A673 (cell line): ENCODE measurements around the gene LACRT. TPM values are rescaled to one million over a fixed set of nuclear protein-coding genes. Genes with fewer than 3 reads are reported as not detected.

Source experiments
- Bru-seq: library from RNA; stranded (reverse); fragments of 400-500 nt; gene quantifications from one replicate; lab custom pipeline; 2021; lab: Mats Ljungman, UMichigan
- BruChase-seq, 2 experiments: library from RNA; stranded (reverse); fragments of 400-500 nt; gene quantifications; one replicate each; lab custom pipeline; 2021; lab: Mats Ljungman, UMichigan
- BruUV-seq: library from RNA; stranded (reverse); fragments of 400-500 nt; replicated peaks from 2 replicates; lab custom pipeline; 2021; lab: Mats Ljungman, UMichigan
- CTCF ChIA-PET: fragments of 300-600 bp; sonication (Branson Sonifier 250); formaldehyde crosslinking; loops from one replicate; lab custom pipeline; 2022; ENCODE audit warnings: antibody characterized with exemption; lab: Charles Lee
- POLR2A ChIA-PET: fragments of 300-600 bp; sonication (Branson Sonifier 250); formaldehyde crosslinking; loops from one replicate; lab custom pipeline; 2022; ENCODE audit warnings: antibody characterized with exemption; ENCODE audit not compliant: low non-redundant PET; lab: Charles Lee
- DNase-seq: peaks from one replicate; pipeline ENCODE4 v3.0.0-alpha.2; 2015; ENCODE audit warnings: low spot score
- H3K27ac ChIP-seq: fragments of 200-600 bp; sonication (generic); 2 replicates; pipeline ENCODE4 v1.5.1; 2016; ENCODE audit warnings: mixed run types, low read depth, mild to moderate bottlenecking, mixed read lengths, antibody characterized with exemption, low read length; ENCODE audit not compliant: poor library complexity, severe bottlenecking
- H3K27me3 ChIP-seq: fragments of 200-600 bp; sonication (generic); replicated peaks from 2 replicates; pipeline ENCODE4 v1.6.1; 2017; ENCODE audit warnings: mixed run types, low read depth, mild to moderate bottlenecking, mixed read lengths, antibody characterized with exemption, low read length; ENCODE audit not compliant: insufficient read depth, poor library complexity
- H3K36me3 ChIP-seq: fragments of 200-600 bp; sonication (generic); 2 replicates; pipeline ENCODE4 v1.6.1; 2016; ENCODE audit warnings: mixed run types, mild to moderate bottlenecking, mixed read lengths, antibody characterized with exemption, low read length; ENCODE audit not compliant: insufficient read depth, poor library complexity, severe bottlenecking
- H3K4me1 ChIP-seq: fragments of 200-600 bp; sonication (generic); 2 replicates; pipeline ENCODE4 v1.6.1; 2017; ENCODE audit warnings: mixed run types, mild to moderate bottlenecking, mixed read lengths, antibody characterized with exemption, low read length; ENCODE audit not compliant: insufficient read depth, poor library complexity, severe bottlenecking
- H3K4me3 ChIP-seq: fragments of 200-600 bp; sonication (generic); 2 replicates; pipeline ENCODE4 v1.5.1; 2016; ENCODE audit warnings: low read depth, mixed run types, mild to moderate bottlenecking, mixed read lengths, low read length; ENCODE audit not compliant: poor library complexity, severe bottlenecking
- H3K9me3 ChIP-seq: fragments of 200-600 bp; sonication (generic); 2 replicates; pipeline ENCODE4 v1.6.1; 2016; ENCODE audit warnings: mixed run types, low read depth, mild to moderate bottlenecking, mixed read lengths, antibody characterized with exemption, low read length; ENCODE audit not compliant: poor library complexity, severe bottlenecking
- EZH2 ChIP-seq: fragments of 200-600 bp; sonication (generic); IDR thresholded peaks from 2 replicates; pipeline ENCODE4 v1.6.1; 2017; ENCODE audit warnings: borderline replicate concordance, low read depth, mild to moderate bottlenecking, mixed read lengths, antibody characterized with exemption, low read length; ENCODE audit not compliant: poor library complexity, severe bottlenecking
- intact Hi-C: fragments of 100-400 bp; cut with micrococcal nuclease; formaldehyde crosslinking; loops from one replicate; pipeline ENCODE4 v1.10.0; 2022; ENCODE audit not compliant: unreplicated experiment
- long read RNA-seq: library from polyadenylated mRNA; stranded (forward); transcript quantifications from one replicate; pipeline ENCODE4 v2.0.0, GENCODE V29; 2022
- total RNA-seq: library from RNA; stranded (reverse); gene quantifications from 2 replicates; pipeline ENCODE4 v1.2.3, GENCODE V29; 2021
- TF ChIP-seq, protein P1 (sequence below): fragments of 300-800, 200-600 bp; sonication (generic); conservative IDR thresholded peaks from 2 replicates; pipeline ENCODE4 v1.5.1; 2017; ENCODE audit warnings: low read depth, mild to moderate bottlenecking, antibody characterized with exemption, low read length, moderate library complexity, mixed read lengths

Gene LACRT
- total RNA-seq (not detected in 2 replicates), Bru-seq, nascent RNA (not detected), BruChase-seq, experiment 1, labeled RNA remaining after a 2-hour chase (not detected), BruChase-seq, experiment 2, labeled RNA remaining after a 6-hour chase (not detected)
- long read RNA-seq, result 0 reads

- Histone ChIP-seq H3K27me3 (no peaks in the 10 kb centered on the region), H3K4me1 (peaks cover 6% of the 10 kb centered on the region), H3K4me3 (no peak within 1 kb of the TSS), H3K27ac (no peak within 1 kb of the TSS), H3K36me3 (peaks cover 4% of the 10 kb centered on the region), H3K9me3 (no peaks in the 10 kb centered on the region)
- POLR2A ChIA-PET, result no interaction called here
- CTCF ChIA-PET, result no interaction called here
- TF ChIP-seq, protein P1, sequence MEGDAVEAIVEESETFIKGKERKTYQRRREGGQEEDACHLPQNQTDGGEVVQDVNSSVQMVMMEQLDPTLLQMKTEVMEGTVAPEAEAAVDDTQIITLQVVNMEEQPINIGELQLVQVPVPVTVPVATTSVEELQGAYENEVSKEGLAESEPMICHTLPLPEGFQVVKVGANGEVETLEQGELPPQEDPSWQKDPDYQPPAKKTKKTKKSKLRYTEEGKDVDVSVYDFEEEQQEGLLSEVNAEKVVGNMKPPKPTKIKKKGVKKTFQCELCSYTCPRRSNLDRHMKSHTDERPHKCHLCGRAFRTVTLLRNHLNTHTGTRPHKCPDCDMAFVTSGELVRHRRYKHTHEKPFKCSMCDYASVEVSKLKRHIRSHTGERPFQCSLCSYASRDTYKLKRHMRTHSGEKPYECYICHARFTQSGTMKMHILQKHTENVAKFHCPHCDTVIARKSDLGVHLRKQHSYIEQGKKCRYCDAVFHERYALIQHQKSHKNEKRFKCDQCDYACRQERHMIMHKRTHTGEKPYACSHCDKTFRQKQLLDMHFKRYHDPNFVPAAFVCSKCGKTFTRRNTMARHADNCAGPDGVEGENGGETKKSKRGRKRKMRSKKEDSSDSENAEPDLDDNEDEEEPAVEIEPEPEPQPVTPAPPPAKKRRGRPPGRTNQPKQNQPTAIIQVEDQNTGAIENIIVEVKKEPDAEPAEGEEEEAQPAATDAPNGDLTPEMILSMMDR, result no peak
- no peak for TF ChIP-seq EZH2
- DNase-seq, result no peak
- no TSS peak for BruUV-seq
- intact Hi-C loops, result no loop called here
Observed at GRCh38 chr12:54634795-54635194, at the start of gene LACRT. Gene LACRT, minus strand, starts transcription at chr12:54634895. Its CDS starts 54 bp downstream, at chr12:54634841.

GRCh38 chr12:54683398-54683797 is 48.7 kb upstream of the LACRT start:
- ChIA-PET CTCF (no interaction called here), POLR2A (no interaction called here)
- no peak overlapping the region for H3K27ac ChIP-seq
- intact Hi-C loops, result no loop called here
- no peak for TF ChIP-seq EZH2
- TF ChIP-seq, protein P1, result no peak
- no peaks in the 10 kb centered on the region for H3K36me3 ChIP-seq
- no peaks in the 10 kb centered on the region for H3K9me3 ChIP-seq
- DNase-seq, result peak; percentile 34
- H3K4me1 ChIP-seq, result peaks cover 8% of the 10 kb centered on the region
- H3K4me3 ChIP-seq, result no peak overlapping the region
- H3K27me3 ChIP-seq, result no peaks in the 10 kb centered on the region
- BruUV-seq, result no TSS peak

GRCh38 chr12:54682674-54683073 is 48.0 kb upstream of the LACRT start:
- TF ChIP-seq, protein P1, result no peak
- TF ChIP-seq EZH2, result no peak
- H3K27ac ChIP-seq, result no peak overlapping the region
- H3K27me3 ChIP-seq, result no peaks in the 10 kb centered on the region
- CTCF ChIA-PET, result no interaction called here
- H3K4me1 ChIP-seq, result peaks cover 8% of the 10 kb centered on the region
- BruUV-seq, result no TSS peak
- no peak overlapping the region for H3K4me3 ChIP-seq
- DNase-seq, result no peak
- no peaks in the 10 kb centered on the region for H3K36me3 ChIP-seq
- no peaks in the 10 kb centered on the region for H3K9me3 ChIP-seq
- intact Hi-C loops, result no loop called here
- POLR2A ChIA-PET, result no interaction called here
